Activated CD4-positive, alpha-beta memory T cell treated with anti-CD3 and anti-CD28 coated beads for 36 hours (primary cell): ENCODE data around the gene CNEP1R1. TPM values are rescaled to one million over a fixed set of nuclear protein-coding genes. Genes with fewer than 3 reads are reported as not detected.

ENCODE experiments used
- CTCF ChIA-PET: fragments of 350-600 bp; sonication (Branson Sonifier 250); formaldehyde crosslinking; loops from one replicate; lab custom pipeline; 2021; ENCODE audit warnings: antibody characterized with exemption, inconsistent platforms; lab: Charles Lee
- POLR2A ChIA-PET: fragments of 350-600 bp; sonication (Branson Sonifier 250); formaldehyde crosslinking; loops from one replicate; lab custom pipeline; 2021; ENCODE audit warnings: antibody characterized with exemption; lab: Charles Lee
- DNase-seq: peaks from one replicate; pipeline ENCODE4 v3.0.0-alpha.2; 2020
- H3K27ac Mint-ChIP-seq: one replicate; pipeline ENCODE4 v1.8.0; 2021; ENCODE audit warnings: mixed read lengths
- H3K27me3 Mint-ChIP-seq: one replicate; pipeline ENCODE4 v1.8.0; 2021; ENCODE audit warnings: mixed read lengths
- H3K36me3 Mint-ChIP-seq: one replicate; pipeline ENCODE4 v1.8.0; 2021; ENCODE audit warnings: mixed read lengths
- H3K4me1 Mint-ChIP-seq: one replicate; pipeline ENCODE4 v1.8.0; 2021; ENCODE audit warnings: low read depth, mixed read lengths
- H3K4me3 Mint-ChIP-seq: one replicate; pipeline ENCODE4 v1.8.0; 2021; ENCODE audit warnings: mild to moderate bottlenecking, mixed read lengths
- H3K9me3 Mint-ChIP-seq: one replicate; pipeline ENCODE4 v1.8.0; 2021; ENCODE audit warnings: mixed read lengths
- intact Hi-C: fragments of 100-400 bp; cut with micrococcal nuclease; formaldehyde crosslinking; loops from one replicate; pipeline ENCODE4 v1.15.1; 2023
- total RNA-seq, 2 experiments: library from RNA; stranded (reverse); gene quantifications; one replicate each; pipeline ENCODE4 v1.2.3, GENCODE V29; 2021

The CNEP1R1 gene
- total RNA-seq, 2 experiments from 2014 or later: 23.9 to 24.5 TPM

DNA sequence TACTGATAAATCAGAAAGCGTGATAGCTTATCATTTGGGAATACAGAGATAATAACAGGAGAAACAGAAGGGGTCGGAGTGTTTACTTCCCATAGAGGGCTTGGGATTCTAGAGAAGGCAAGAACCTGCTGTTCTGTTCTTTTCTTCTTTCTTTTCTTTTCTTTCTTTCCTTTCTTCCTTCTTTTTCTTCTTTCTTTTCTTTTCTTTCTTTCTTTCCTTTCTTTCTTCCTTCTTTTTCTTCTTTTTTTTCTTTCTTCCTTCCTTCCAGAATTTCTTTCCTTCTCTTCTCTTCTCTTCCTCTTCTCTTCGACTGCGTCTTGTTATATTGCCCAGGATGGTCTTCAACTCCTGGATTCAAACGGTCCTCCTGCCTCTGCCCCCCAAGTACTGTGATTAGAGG is 18.3 kb downstream of the CNEP1R1 start:
- H3K36me3 Mint-ChIP-seq: peaks cover 2% of the 10 kb centered on the region
- no peak overlapping the region for H3K4me3 Mint-ChIP-seq
- H3K27me3 Mint-ChIP-seq: peaks cover 1% of the 10 kb centered on the region
- H3K4me1 Mint-ChIP-seq: no peaks in the 10 kb centered on the region
- POLR2A ChIA-PET: no interaction called here
- H3K27ac Mint-ChIP-seq: no peak overlapping the region
- H3K9me3 Mint-ChIP-seq: no peaks in the 10 kb centered on the region
- intact Hi-C loops: no loop called here
- CTCF ChIA-PET: interaction anchor here (1.5 kb wide), 1 partner anchor 18 kb away, joined by 6 read pairs; the partner anchor contains the start of gene CNEP1R1
- no peak for DNase-seq

DNA sequence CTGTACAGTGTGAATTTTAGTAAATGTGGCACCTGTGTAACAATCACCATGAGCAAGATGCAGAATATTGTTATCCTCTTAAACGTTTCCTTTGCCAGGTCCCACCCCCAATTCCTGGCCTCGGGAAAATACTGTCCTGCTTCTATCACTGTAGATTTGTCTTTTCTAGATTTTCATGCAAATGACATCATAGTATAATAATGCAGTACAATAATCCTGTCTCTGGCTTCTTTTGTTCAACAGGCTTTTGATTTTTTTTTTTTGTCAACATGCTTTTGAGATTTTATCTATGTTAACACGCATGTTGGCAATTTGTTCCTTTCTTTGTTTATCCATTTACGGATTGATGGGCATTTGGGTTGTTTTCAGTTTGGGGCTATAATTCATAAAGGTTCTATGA is 20.4 kb downstream of the CNEP1R1 start:
- intact Hi-C loops: no loop called here
- no peak overlapping the region for H3K4me3 Mint-ChIP-seq
- no peaks in the 10 kb centered on the region for H3K4me1 Mint-ChIP-seq
- peaks cover 3% of the 10 kb centered on the region for H3K27me3 Mint-ChIP-seq
- no peaks in the 10 kb centered on the region for H3K9me3 Mint-ChIP-seq
- no peak overlapping the region for H3K27ac Mint-ChIP-seq
- ChIA-PET CTCF (interaction anchor here (1.6 kb wide), 1 partner anchor 20 kb away, joined by 8 read pairs; the partner anchor contains the start of gene CNEP1R1), POLR2A (no interaction called here)
- H3K36me3 Mint-ChIP-seq: no peaks in the 10 kb centered on the region
- DNase-seq: no peak

DNA sequence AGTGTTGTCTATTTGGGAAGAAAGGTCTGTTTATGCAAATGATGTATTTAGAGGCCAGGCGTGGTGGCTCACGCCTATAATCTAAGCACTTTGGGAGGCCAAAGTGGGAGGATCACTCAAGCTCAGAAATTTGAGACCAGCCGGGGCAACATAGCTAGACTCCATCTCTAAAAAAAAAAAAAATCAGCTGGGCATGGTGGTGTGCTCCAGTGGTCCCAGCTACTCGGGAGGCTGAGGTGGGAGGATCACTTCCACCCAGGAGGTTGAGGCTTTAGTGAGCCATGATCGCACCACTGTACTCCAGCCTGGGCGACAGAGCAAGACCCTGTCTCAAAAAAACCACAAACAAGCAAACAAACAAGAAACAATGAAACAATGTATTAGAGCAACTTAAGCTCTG is 21.8 kb downstream of the CNEP1R1 start:
- H3K27ac Mint-ChIP-seq: no peak overlapping the region
- intact Hi-C loops: no loop called here
- H3K4me3 Mint-ChIP-seq: no peak overlapping the region
- H3K27me3 Mint-ChIP-seq: peaks cover 4% of the 10 kb centered on the region
- no peaks in the 10 kb centered on the region for H3K36me3 Mint-ChIP-seq
- ChIA-PET POLR2A (no interaction called here), CTCF (interaction anchor here (1.6 kb wide), 1 partner anchor 22 kb away, joined by 8 read pairs; the partner anchor contains the start of gene CNEP1R1)
- DNase-seq: no peak
- H3K4me1 Mint-ChIP-seq: no peaks in the 10 kb centered on the region
- no peaks in the 10 kb centered on the region for H3K9me3 Mint-ChIP-seq

DNA sequence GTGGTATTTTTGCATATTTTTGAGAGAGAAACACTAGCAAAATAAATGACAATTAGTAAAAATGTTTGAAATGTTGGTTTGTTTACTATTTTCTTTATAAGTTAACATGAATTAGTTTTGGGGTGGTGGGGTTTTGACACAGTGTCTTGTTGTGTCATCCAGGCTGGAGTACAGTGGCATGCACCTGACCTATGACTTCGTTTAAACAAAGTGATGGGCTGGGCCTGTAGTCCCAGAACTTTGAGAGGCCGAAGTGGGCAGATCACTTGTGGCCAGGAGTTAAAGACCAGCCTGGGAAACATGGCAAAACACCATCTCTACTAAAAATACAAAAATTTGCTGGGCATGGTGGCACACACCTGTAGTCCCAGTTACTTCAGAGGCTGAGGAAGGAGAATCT is 22.8 kb downstream of the CNEP1R1 start:
- CTCF ChIA-PET: no interaction called here
- DNase-seq: no peak
- H3K4me3 Mint-ChIP-seq: no peak overlapping the region
- H3K27ac Mint-ChIP-seq: no peak overlapping the region
- intact Hi-C loops: no loop called here
- peaks cover 4% of the 10 kb centered on the region for H3K27me3 Mint-ChIP-seq
- POLR2A ChIA-PET: no interaction called here
- H3K4me1 Mint-ChIP-seq: no peaks in the 10 kb centered on the region
- H3K9me3 Mint-ChIP-seq: no peaks in the 10 kb centered on the region
- H3K36me3 Mint-ChIP-seq: no peaks in the 10 kb centered on the region

DNA sequence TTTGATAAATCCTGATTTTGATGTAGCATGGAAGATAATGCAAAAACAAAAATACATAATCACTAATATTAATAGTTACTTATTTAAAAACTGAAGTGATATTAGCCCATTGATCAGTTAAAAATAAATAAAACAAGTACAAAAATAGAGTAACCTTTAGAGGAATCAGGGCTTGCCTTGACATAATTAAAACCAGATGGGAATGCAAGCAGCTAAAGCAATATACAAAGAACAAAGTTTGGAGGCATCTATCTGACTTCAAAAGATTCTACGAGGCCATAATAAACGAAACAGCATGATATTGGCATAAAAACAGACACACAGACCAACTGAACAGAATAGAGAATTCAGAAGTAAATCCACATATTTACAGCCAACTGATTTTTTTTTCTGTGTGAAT is 25.8 kb downstream of the CNEP1R1 start:
- no peaks in the 10 kb centered on the region for H3K4me1 Mint-ChIP-seq
- CTCF ChIA-PET: no interaction called here

DNA sequence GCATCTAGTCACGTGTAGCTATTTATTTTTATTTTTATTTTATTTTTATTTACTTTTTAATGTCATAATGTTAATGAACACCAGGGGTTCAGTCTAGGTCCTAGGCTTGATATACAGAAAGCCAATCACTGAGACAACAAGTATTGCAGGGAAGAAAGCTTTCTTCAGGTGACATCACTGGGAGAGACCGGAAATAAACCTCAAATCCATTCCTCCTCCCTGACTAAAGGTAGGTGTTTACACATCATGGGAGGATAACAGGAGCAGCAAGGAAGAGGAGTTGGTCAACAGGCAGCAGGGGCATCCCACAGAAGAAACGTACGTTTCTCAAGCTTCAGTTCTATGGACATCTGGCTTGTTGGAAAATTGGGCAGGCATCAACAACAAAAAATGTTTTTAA is 31.2 kb downstream of the CNEP1R1 start:
- intact Hi-C loops: no loop called here
- CTCF ChIA-PET: no interaction called here

More for the DNA sequence above, 25.8 kb downstream of the CNEP1R1 start:
- intact Hi-C loops: no loop called here
- peaks cover 3% of the 10 kb centered on the region for H3K36me3 Mint-ChIP-seq
- H3K4me3 Mint-ChIP-seq: no peak overlapping the region
- no peak overlapping the region for H3K27ac Mint-ChIP-seq
- peaks cover 7% of the 10 kb centered on the region for H3K9me3 Mint-ChIP-seq
- POLR2A ChIA-PET: no interaction called here
- DNase-seq: no peak
- peaks cover 4% of the 10 kb centered on the region for H3K27me3 Mint-ChIP-seq

DNA sequence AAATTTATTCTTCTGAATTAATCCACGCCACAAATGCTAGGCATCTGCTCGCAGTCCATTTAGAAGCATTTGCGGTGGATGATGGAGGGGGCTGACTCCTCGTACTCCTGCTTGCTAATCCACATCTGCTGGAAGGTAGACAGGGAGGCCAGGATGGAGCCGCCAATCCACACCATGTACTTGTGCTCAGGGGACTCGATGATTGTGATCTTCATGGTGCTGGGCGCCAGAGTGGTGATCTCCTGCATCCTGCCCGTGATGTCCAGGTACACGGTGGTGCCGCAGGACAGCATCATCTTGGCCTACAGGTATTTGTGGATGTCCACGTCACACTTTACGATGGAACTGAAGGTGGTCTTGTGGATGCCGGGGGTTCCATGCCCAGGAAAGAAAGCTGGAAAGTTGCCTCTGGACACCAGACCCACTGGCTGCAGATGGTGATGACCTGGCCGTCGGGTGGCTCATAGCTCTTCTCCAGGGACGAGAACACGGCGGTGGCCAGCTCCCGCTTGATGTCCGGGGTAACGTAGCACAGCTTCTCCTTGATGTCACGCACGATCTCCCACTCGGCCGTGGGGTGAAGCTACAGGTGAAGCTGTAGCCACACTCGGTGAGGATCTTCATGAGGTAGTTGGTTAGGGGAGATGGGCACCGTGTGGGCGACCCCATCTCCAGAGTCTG is 33.2 kb downstream of the CNEP1R1 start:
- no peak for DNase-seq
- Mint-ChIP-seq H3K27me3 (no peaks in the 10 kb centered on the region), H3K36me3 (peaks cover 7% of the 10 kb centered on the region), H3K27ac (no peak overlapping the region), H3K4me3 (no peak overlapping the region), H3K4me1 (no peaks in the 10 kb centered on the region), H3K9me3 (peaks cover 18% of the 10 kb centered on the region)
- intact Hi-C loops: no loop called here
- POLR2A ChIA-PET: no interaction called here
- CTCF ChIA-PET: interaction anchor here (0.6 kb wide), 1 partner anchor 1428 kb away, joined by 3 read pairs; no protein-coding TSS in a partner anchor

More for the DNA sequence above, 31.2 kb downstream of the CNEP1R1 start:
- Mint-ChIP-seq H3K27ac (no peak overlapping the region), H3K4me1 (no peaks in the 10 kb centered on the region), H3K9me3 (peaks cover 18% of the 10 kb centered on the region), H3K4me3 (no peak overlapping the region), H3K36me3 (peaks cover 7% of the 10 kb centered on the region), H3K27me3 (peaks cover under 1% of the 10 kb centered on the region)
- no peak for DNase-seq
- POLR2A ChIA-PET: no interaction called here

DNA sequence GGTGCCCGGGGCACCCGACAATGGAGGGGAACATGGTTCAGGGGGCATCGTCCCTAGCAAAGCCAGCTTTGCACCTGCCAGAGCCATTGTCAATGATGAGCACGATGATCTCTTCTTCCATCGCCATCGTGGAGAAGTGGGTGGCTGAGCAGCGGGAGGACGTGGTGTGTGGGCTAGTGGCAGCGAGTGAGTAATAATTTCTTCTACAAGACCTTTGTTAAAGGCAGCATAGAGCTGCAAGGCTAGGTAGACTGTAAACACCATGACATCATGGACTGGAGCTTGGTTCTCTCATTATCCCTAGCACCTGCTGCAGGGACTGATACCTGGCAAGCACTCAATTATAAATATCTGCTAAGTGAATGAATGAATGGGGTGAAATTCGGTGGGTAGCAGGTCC is 34.1 kb downstream of the CNEP1R1 start:
- POLR2A ChIA-PET: no interaction called here
- no peak overlapping the region for H3K27ac Mint-ChIP-seq
- H3K27me3 Mint-ChIP-seq: no peaks in the 10 kb centered on the region
- peaks cover 7% of the 10 kb centered on the region for H3K36me3 Mint-ChIP-seq
- no peaks in the 10 kb centered on the region for H3K4me1 Mint-ChIP-seq
- no peak for DNase-seq
- H3K4me3 Mint-ChIP-seq: no peak overlapping the region
- intact Hi-C loops: no loop called here
- CTCF ChIA-PET: interaction anchor here (1.4 kb wide), 1 partner anchor 34 kb away, joined by 6 read pairs; the partner anchor contains the start of gene CNEP1R1
- peaks cover 18% of the 10 kb centered on the region for H3K9me3 Mint-ChIP-seq

DNA sequence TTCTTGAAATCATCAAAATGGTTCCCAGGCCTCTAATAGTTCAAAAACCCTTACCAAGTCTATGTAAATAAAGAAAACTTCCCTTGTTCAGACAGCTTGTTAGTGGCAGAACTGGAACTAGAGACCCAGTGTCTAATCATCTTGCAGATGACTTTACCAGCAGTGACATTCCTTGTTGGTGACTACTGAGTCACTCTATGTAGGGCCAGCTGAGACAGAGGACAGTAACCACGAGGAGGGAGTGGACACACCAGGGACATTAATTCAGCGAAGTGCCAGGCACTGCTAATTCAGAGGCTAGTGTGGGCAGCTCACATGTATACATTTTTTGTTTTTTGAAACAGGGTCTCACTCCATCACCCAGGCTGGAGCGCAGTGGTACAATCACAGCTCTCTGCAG is 34.6 kb downstream of the CNEP1R1 start:
- intact Hi-C loops: no loop called here
- H3K9me3 Mint-ChIP-seq: peaks cover 18% of the 10 kb centered on the region
- no peaks in the 10 kb centered on the region for H3K27me3 Mint-ChIP-seq
- no peak overlapping the region for H3K27ac Mint-ChIP-seq
- H3K36me3 Mint-ChIP-seq: peaks cover 7% of the 10 kb centered on the region
- H3K4me3 Mint-ChIP-seq: no peak overlapping the region
- CTCF ChIA-PET: interaction anchor here (1.4 kb wide), 1 partner anchor 34 kb away, joined by 6 read pairs; the partner anchor contains the start of gene CNEP1R1
- DNase-seq: no peak
- H3K4me1 Mint-ChIP-seq: no peaks in the 10 kb centered on the region
- POLR2A ChIA-PET: no interaction called here

DNA sequence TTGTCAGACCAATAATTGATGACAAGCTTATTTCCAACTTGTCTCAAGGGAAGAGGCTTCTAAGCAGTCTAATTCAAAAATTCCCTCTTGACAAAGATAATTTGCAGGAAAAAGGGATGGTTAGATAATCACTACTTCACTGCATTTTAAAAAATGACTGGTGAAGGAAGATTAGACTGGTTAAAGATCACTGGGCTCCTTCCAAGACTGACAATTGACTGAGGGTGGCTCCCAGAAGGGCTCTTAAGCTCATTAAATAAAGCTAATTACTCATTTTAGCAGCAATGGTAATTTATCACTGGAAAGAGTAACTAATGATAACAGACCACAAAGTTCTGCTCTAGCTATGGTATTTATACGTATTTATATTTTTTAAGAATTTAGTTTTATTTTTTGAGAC is 36.3 kb downstream of the CNEP1R1 start:
- no peak for DNase-seq
- H3K4me1 Mint-ChIP-seq: peaks cover 5% of the 10 kb centered on the region
- ChIA-PET CTCF (interaction anchor here (0.7 to 1.2 kb wide), 2 partner anchors 34 to 36 kb away, joined by 4 to 5 read pairs; partner anchors contain the start of gene CNEP1R1), POLR2A (interaction anchor here (0.5 kb wide), 1 partner anchor 31 kb away, joined by 3 read pairs; no protein-coding TSS in a partner anchor)
- intact Hi-C loops: no loop called here
- H3K4me3 Mint-ChIP-seq: no peak overlapping the region
- peaks cover 3% of the 10 kb centered on the region for H3K36me3 Mint-ChIP-seq
- H3K27ac Mint-ChIP-seq: no peak overlapping the region
- no peaks in the 10 kb centered on the region for H3K27me3 Mint-ChIP-seq
- H3K9me3 Mint-ChIP-seq: peaks cover 6% of the 10 kb centered on the region

DNA sequence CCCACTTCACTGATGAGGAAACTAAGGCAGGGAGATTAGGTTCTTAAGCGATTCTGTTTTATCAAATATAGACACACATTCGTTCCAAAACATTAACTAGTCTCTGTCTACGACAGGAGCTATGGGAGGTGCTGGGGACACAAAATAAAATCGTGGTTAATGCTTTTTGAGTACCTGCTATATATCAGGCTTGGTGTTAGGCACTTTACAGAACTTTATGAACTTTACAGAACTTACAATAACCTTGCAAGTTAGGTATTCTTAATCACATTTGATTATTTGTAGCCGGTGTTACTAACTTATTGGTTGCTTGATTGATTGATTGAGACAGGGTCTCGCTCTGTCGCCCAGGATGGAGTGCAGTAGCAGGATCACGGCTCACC is 40.2 kb downstream of the CNEP1R1 start:
- no peaks in the 10 kb centered on the region for H3K9me3 Mint-ChIP-seq
- H3K27me3 Mint-ChIP-seq: no peaks in the 10 kb centered on the region
- H3K27ac Mint-ChIP-seq: peak overlapping the region; percentile 87
- peaks cover 10% of the 10 kb centered on the region for H3K36me3 Mint-ChIP-seq
- ChIA-PET POLR2A (interaction anchor here (1.0 to 1.5 kb wide), 3 partner anchors 40 to 203 kb away, joined by 3 to 11 read pairs (median 4); partner anchors contain the start of gene CNEP1R1), CTCF (interaction anchor here (0.8 to 5.5 kb wide), 3 partner anchors 40 to 741 kb away, joined by 3 to 88 read pairs (median 67); partner anchors contain the start of gene CNEP1R1)
- DNase-seq: no peak
- H3K4me1 Mint-ChIP-seq: peaks cover 29% of the 10 kb centered on the region
- peak overlapping the region; percentile 90 for H3K4me3 Mint-ChIP-seq
- intact Hi-C loops: loop anchor here (1.0 to 5.0 kb wide), 5 partner anchors 40 to 304 kb away; partner anchors contain the start of genes ADCY7, BRD7 and CNEP1R1
